ENCODE results near the gene DLGAP1.

GRCh38 chr18:4256766-4257417 lies 198.2 kb downstream of the DLGAP1 start:
- TF ChIP-seq CTCF (conservative IDR thresholded peaks at IDR 0.05 in 1 of 2, IDR thresholded peaks at IDR 0.05 in 1 of 2; ENCODE audit: extremely low read depth in 1 of 2, insufficient read depth in 1 of 2, low read depth in 1 of 2, low read length in 2 of 2) (no peak), EZH2 (IDR thresholded peaks at IDR 0.05; ENCODE audit: borderline replicate concordance, low read length) (no peak)
